ENCODE results near the gene DNAJA3. TPM values are rescaled to one million over a fixed set of nuclear protein-coding genes. Genes with fewer than 3 reads are reported as not detected.

The DNAJA3 gene
- total RNA-seq, 2 experiments from 2014 or later, result 74.6 to 75.0 TPM

DNA sequence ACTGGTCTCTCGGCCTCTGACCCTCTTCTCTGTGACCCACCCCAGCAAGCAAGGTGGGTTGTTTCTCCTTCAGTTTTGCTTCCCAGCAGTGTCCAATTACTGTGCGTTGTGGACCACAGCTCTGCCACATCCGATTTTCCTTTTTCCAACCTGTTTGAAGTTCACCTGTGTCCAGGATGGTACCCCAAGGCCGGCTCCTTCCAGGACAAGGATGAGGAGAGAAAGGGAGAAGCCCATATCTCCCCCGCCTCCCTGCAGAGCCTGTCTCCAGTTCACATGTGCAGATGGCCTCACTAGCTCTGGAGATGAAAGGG, 35.2 kb downstream of the DNAJA3 start:
- intact Hi-C loops (cut with micrococcal nuclease), result no loop called here
- Mint-ChIP-seq H3K27me3 (no peaks in the 10 kb centered on the region), H3K9me3 (no peaks in the 10 kb centered on the region), H3K4me3 (no peak overlapping the region), H3K4me1 (ENCODE audit: low read depth) (peaks cover 12% of the 10 kb centered on the region), H3K36me3 (peaks cover 23% of the 10 kb centered on the region), H3K27ac (no peak overlapping the region)
- DNase-seq, result no peak
- POLR2A ChIA-PET, result interaction anchor here (0.5 to 1.4 kb wide), 4 partner anchors 11 to 345 kb away, joined by 3 to 5 read pairs (median 4); no protein-coding TSS in a partner anchor
- CTCF ChIA-PET, result no interaction called here

DNA sequence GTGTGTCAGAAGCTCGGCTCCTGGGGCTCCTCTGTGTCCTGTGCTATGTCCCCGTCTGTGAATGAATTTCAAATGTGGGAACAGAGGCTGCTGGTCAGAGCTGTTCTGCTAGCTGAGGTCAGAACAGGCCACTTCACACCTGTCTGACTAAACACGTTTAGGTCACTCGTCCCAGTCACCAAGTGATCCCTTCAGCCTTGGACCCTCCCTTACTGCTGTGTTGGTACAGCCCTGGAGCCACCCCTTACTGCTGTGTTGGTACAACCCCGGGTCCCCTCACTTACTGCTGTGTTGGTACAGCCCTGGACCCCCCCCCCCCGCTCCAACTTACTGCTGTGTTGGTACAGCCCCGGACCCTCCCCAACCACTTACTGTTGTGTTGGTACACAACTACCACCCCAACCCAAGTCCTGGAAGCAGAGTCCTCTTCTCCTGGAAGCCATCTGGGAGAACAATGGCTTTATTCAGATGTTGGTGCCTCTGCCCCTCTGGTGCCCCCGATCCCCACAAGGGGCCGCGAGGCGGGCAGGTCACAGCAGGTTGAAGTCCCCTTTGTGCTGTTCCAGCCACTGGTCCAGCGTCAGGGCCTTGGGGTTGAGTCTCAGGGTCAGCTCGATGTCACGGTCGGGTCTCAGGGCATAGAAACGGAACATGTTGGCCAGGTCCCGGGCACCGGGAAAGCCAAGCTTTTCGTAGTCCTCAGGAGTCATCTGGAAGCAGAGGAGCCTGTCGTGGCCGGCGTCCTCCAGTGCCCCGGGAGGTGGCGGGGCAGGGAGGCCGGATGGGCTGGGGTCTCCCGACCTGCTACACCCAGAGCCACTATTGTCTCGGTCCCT, 35.8 kb downstream of the DNAJA3 start:
- intact Hi-C loops (cut with micrococcal nuclease), result no loop called here

DNA sequence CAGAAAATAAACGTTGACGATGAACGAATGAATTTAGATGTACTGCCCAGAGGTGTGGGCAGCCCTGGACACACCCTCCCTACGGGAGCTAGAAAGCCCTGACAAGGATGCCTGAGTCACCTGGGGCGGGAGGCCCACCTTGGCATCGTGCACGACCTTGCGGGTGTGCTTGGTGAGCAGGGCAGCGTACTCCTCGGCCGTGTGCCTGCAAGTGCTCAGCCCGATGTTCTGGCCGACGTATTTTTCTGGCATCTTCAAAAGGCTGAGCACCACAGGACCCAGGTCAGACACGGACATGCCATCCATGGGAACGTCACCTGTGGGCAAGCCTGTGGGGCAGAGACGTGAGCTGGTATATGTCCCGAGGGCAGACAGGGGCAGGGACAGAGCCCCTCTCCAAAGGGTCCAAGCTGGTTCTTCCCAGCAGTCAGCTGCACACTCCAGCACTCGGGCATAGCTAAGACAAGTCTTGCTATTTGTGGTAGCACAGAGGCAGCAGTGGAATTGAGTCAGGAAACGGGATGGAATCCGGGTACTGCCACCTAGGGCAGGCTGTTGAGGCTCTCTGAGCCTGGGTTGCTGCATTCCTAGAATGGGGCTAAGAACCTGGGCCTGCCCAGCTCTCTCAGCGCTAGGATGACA, 38.0 kb downstream of the DNAJA3 start:
- H3K36me3 Mint-ChIP-seq, result peaks cover 33% of the 10 kb centered on the region
- intact Hi-C loops (cut with micrococcal nuclease), result no loop called here
- no peak overlapping the region for H3K4me3 Mint-ChIP-seq
- peaks cover 23% of the 10 kb centered on the region for H3K4me1 Mint-ChIP-seq (ENCODE audit: low read depth)
- H3K27me3 Mint-ChIP-seq, result no peaks in the 10 kb centered on the region
- no peak overlapping the region for H3K27ac Mint-ChIP-seq
- ChIA-PET CTCF (no interaction called here), POLR2A (no interaction called here)
- H3K9me3 Mint-ChIP-seq, result no peaks in the 10 kb centered on the region
- DNase-seq, result no peak

More for the DNA sequence above, 35.8 kb downstream of the DNAJA3 start:
- H3K36me3 Mint-ChIP-seq, result peaks cover 29% of the 10 kb centered on the region
- H3K4me1 Mint-ChIP-seq (ENCODE audit: low read depth), result peaks cover 17% of the 10 kb centered on the region
- peak overlapping the region; percentile 18 for H3K27ac Mint-ChIP-seq
- POLR2A ChIA-PET, result interaction anchor here (0.5 to 1.4 kb wide), 4 partner anchors 11 to 345 kb away, joined by 3 to 5 read pairs (median 4); no protein-coding TSS in a partner anchor
- H3K9me3 Mint-ChIP-seq, result no peaks in the 10 kb centered on the region
- no peak for DNase-seq
- H3K4me3 Mint-ChIP-seq, result no peak overlapping the region
- CTCF ChIA-PET, result no interaction called here
- H3K27me3 Mint-ChIP-seq, result no peaks in the 10 kb centered on the region

DNA sequence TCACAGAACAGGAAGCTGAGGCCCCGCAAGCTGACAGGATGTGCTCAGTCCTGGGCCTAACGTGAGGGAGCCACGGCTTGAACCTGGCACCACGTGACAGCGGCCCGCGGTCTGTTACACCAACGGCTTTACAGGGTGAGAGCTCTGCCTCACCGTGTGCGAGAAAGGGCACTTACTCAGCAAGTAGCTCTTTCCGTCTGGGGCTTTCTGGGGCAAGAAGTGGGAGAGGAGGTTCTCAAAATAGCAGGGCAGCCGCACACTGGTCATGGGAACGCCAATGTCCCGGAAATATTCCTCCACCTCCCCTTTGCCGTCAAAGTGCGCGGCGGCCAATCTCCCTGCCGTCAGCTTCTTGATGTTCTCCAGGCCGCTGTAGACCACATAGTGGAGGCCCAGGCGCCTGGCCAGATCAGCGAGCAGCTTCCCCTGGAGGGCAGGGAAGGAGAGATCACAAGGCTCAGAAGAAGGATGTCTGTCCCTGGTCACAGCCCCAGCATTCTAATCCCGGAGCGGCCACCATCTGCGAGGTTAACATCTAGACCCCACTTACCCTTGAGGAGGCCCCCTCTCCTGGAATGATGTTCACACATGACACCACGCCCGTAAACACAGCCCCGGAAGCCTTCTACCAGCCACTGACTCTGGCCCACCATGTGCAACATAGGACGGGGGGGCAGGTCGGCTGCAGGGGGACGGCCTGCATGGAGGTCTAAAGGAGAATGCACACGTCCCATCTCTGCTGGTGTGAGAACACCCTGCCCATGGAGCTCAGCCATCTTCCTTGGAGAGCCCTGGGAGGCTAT, 40.5 kb downstream of the DNAJA3 start:
- intact Hi-C loops (cut with micrococcal nuclease), result no loop called here
- POLR2A ChIA-PET, result interaction anchor here (0.8 to 1.8 kb wide), 4 partner anchors 9 to 50 kb away, joined by 3 to 16 read pairs (median 4); partner anchors contain the start of genes CORO7, HMOX2 and NMRAL1
- Mint-ChIP-seq H3K36me3 (peaks cover 22% of the 10 kb centered on the region), H3K4me1 (ENCODE audit: low read depth) (peaks cover 19% of the 10 kb centered on the region), H3K27ac (peak overlapping the region; percentile 96), H3K4me3 (peak overlapping the region; percentile 23), H3K9me3 (no peaks in the 10 kb centered on the region), H3K27me3 (no peaks in the 10 kb centered on the region)
- CTCF ChIA-PET, result interaction anchor here (0.6 to 1.6 kb wide), 2 partner anchors 10 to 131 kb away, joined by 3 to 6 read pairs; partner anchors contain the start of gene HMOX2
- peak; percentile 86 for DNase-seq

DNA sequence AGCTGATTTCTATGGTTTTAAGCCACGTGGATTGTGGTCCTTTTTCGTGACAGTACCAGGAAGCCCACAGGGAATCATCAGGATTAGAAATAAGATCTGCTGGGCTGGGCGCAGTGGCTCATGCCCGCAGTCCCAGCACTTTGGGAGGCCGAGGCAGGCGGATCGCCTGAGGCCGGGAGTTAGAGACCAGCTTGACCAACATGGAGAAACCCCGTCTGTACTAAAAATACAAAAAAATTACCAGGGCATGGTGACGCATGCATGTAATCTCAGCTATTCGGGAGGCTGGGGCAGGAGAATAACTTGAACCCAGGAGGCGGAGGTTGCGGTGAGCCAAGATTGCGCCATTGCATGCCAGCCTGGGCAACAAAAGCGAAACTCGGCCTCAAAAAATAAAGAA, 42.2 kb downstream of the DNAJA3 start:
- no peak overlapping the region for H3K27ac Mint-ChIP-seq

DNA sequence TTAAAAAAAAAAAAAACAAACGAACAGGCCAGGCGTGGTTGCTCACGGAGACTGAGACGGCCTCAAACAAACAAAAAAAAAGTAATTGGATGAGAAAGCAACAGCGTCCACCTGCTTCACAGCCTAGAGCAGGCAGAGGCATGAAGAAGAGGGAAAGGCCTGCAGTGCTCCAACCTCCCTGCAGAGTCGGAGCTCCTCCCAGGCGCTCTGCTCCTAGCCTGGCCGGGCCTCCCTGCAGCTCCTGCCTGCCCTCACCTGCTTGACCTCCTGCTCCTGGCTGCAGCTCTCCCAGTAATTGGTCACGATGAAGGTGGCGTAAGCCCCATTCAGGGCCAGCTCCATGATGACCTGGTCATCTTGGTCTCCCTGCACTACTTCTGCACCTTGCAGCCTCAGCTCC, 43.3 kb downstream of the DNAJA3 start:
- H3K4me3 Mint-ChIP-seq, result no peak overlapping the region
- CTCF ChIA-PET, result no interaction called here

More for the DNA sequence above, 42.2 kb downstream of the DNAJA3 start:
- intact Hi-C loops (cut with micrococcal nuclease), result no loop called here
- H3K36me3 Mint-ChIP-seq, result peaks cover 23% of the 10 kb centered on the region
- no peak overlapping the region for H3K4me3 Mint-ChIP-seq
- no peak for DNase-seq
- ChIA-PET CTCF (no interaction called here), POLR2A (no interaction called here)
- H3K9me3 Mint-ChIP-seq, result no peaks in the 10 kb centered on the region
- peaks cover 27% of the 10 kb centered on the region for H3K4me1 Mint-ChIP-seq (ENCODE audit: low read depth)
- H3K27me3 Mint-ChIP-seq, result no peaks in the 10 kb centered on the region

DNA sequence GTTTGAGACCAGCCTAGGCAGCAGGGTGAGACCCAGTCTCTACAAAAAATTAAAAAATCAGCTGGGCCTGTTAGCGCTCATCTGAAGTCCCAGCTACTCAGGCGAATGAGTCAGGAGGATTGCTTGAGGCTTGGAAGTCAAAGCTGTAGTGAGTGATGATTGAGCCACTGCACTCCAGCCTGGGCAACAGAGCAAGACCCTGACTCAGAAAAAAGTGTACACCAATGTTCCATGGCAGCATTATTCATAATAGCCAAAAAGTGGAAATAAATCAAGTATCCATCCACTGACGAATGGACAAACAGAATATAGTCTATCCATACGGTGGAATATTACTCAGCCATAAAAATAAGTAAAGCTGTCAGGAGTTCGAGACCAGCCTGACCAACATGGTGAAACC, 46.2 kb downstream of the DNAJA3 start:
- no peak overlapping the region for H3K27ac Mint-ChIP-seq

More for the DNA sequence above, 43.3 kb downstream of the DNAJA3 start:
- POLR2A ChIA-PET, result interaction anchor here (0.6 kb wide), 1 partner anchor 17 kb away, joined by 5 read pairs; no protein-coding TSS in a partner anchor
- Mint-ChIP-seq H3K36me3 (peaks cover 23% of the 10 kb centered on the region), H3K27ac (no peak overlapping the region), H3K9me3 (no peaks in the 10 kb centered on the region), H3K4me1 (ENCODE audit: low read depth) (peaks cover 32% of the 10 kb centered on the region), H3K27me3 (no peaks in the 10 kb centered on the region)
- no peak for DNase-seq
- intact Hi-C loops (cut with micrococcal nuclease), result no loop called here

DNA sequence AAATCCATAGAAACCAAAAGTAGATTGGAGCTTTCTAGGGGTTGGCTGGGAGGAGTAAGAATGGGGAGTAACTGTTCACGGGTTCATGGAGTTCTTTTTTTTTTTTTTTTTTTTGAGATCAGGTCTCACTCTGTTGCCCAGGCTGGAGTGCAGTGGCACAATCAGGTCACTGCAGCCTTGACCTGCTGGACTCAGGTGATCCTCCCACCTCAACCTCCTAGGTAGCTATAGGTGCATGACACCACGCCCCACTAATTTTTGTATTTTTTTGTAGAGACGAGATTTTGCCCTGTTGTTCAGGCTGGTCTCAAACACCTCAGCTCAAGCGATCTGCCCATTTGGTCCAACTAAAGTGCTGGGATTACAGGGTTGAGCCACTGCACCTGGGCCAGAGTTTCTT, 47.2 kb downstream of the DNAJA3 start:
- H3K4me1 Mint-ChIP-seq (ENCODE audit: low read depth), result peaks cover 30% of the 10 kb centered on the region
- H3K36me3 Mint-ChIP-seq, result peaks cover 4% of the 10 kb centered on the region
- no peaks in the 10 kb centered on the region for H3K27me3 Mint-ChIP-seq
- ChIA-PET POLR2A (interaction anchor here (1.2 to 2.0 kb wide), 2 partner anchors 11 to 12 kb away, joined by 4 read pairs; no protein-coding TSS in a partner anchor), CTCF (interaction anchor here (0.6 to 1.0 kb wide), 3 partner anchors 70 to 189 kb away, joined by 3 read pairs; no protein-coding TSS in a partner anchor)
- peak overlapping the region; percentile 46 for H3K27ac Mint-ChIP-seq
- H3K9me3 Mint-ChIP-seq, result no peaks in the 10 kb centered on the region
- intact Hi-C loops (cut with micrococcal nuclease), result loop anchor here (10.0 kb wide), 1 partner anchor 198 kb away; the partner anchor contains the start of gene TFAP4
- DNase-seq, result no peak
- H3K4me3 Mint-ChIP-seq, result no peak overlapping the region

More for the DNA sequence above, 46.2 kb downstream of the DNAJA3 start:
- Mint-ChIP-seq H3K4me1 (ENCODE audit: low read depth) (peaks cover 27% of the 10 kb centered on the region), H3K36me3 (peaks cover 8% of the 10 kb centered on the region), H3K27me3 (no peaks in the 10 kb centered on the region), H3K9me3 (no peaks in the 10 kb centered on the region), H3K4me3 (no peak overlapping the region)
- intact Hi-C loops (cut with micrococcal nuclease), result loop anchor here (10.0 kb wide), 1 partner anchor 197 kb away; the partner anchor contains the start of gene TFAP4
- DNase-seq, result no peak
- POLR2A ChIA-PET, result interaction anchor here (1.2 to 2.0 kb wide), 2 partner anchors 10 to 11 kb away, joined by 4 read pairs; no protein-coding TSS in a partner anchor
- CTCF ChIA-PET, result interaction anchor here (0.6 to 1.5 kb wide), 4 partner anchors 76 to 484 kb away, joined by 3 read pairs; no protein-coding TSS in a partner anchor

DNA sequence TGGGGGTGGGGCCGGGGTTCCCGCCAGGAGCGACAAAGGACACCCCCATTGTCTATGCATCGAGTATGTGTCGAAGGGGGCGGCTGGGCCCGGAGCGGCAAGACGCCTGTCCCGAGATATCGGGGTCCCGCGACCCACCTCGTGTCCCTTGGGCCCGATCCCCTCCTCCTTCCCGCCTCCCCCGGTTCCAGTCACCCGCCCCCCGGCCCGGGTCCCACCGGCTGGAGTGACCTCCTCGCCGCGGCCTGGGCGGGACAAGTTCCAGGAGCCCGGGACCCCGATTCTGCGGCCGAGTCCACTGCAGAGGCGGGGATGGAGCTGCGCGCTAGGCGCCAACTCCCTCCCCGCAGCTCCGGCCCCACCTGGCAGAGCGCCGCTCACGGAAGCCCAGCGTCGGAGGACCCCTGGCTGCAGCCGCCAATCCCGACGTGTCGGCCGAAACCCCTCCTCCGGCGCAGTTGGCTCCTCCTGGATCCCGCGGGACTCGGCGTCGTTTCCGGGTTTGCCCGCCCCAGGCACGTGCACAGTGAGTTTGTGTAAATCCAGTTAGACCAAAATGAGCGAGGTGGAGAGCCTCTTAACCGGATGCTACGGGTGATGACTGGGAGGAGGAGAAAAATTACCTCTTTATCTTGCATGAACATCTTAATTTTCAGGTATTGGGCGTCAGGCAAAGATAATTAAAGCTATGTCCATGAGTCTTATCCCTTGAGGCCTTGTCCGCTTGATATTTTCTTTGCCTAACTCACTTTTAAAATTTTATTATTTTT, 48.7 kb downstream of the DNAJA3 start, which contains the start of gene NMRAL1:
Gene NMRAL1 (minus strand): TSS at position 434 of the 770 bp plus-strand sequence. CDS start 493 bp downstream, outside the sequence.
- Mint-ChIP-seq H3K9me3 (no peaks in the 10 kb centered on the region), H3K4me1 (ENCODE audit: low read depth) (peaks cover 39% of the 10 kb centered on the region), H3K36me3 (peaks cover 4% of the 10 kb centered on the region), H3K27ac (peak within 1 kb of the TSS; percentile 89), H3K27me3 (no peaks in the 10 kb centered on the region), H3K4me3 (peak within 1 kb of the TSS; percentile 89)
- CTCF ChIA-PET, result interaction anchor here (2.6 to 4.6 kb wide), 2 partner anchors 31 to 150 kb away, joined by 10 to 43 read pairs; partner anchors contain the start of gene MGRN1
- DNase-seq, result peak; percentile 96
- POLR2A ChIA-PET, result interaction anchor here (0.8 to 2.9 kb wide), 5 partner anchors 8 to 203 kb away, joined by 3 to 16 read pairs (median 4); no protein-coding TSS in a partner anchor
- intact Hi-C loops (cut with micrococcal nuclease), result loop anchor here (10.0 kb wide), 1 partner anchor 200 kb away; the partner anchor contains the start of gene TFAP4

DNA sequence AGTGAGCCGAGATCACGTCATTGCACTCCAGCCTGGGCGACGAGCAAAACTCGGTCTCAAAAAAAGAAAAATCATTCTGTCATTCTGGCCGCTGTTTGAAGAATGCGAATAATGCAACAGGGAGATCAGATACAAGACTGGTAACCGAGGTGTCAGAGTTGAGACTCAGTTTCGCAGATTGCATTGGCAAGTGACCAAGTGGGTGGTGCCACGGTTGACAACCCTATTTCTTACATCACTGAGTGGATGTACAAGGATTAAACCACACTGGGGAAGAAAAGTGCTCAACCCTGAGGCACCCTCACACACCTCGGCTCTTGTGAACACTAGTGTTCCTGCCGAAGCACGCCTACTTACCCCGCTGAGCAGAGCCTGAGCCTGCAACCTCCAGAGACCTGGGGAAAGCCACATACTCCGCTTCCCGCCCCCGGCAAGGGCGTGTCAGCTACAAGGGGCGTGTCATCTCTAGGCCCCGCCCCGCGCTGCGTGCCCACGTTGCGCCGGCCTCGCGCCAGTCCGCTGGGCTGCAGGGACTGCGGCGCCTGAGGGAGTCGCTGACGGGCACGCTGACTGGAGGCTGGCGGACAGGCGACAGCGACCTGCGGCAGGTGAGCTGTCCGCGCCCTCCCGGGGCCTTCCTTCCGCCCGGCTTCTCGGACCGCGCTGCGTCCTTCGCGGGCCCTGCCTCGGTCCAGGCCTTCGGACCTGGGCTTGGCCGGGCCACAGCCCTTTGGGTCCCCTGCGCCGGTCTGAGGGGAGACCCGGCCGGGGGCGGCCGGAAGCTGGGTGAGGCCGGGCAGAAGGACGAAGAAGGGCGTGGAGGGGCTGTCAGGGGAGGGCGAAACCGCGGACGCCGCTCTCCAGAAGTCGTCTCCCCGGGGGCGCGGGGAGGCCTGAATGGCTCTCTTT, 50.5 kb downstream of the DNAJA3 start, which contains the start of gene HMOX2:
Gene HMOX2 (plus strand): TSS at position 519 of the 909 bp plus-strand sequence. CDS start 29,127 bp downstream, outside the sequence.
- Mint-ChIP-seq H3K9me3 (no peaks in the 10 kb centered on the region), H3K36me3 (peaks cover 4% of the 10 kb centered on the region), H3K4me1 (ENCODE audit: low read depth) (peaks cover 38% of the 10 kb centered on the region), H3K4me3 (peak within 1 kb of the TSS; percentile 89), H3K27ac (peak within 1 kb of the TSS; percentile 87), H3K27me3 (no peaks in the 10 kb centered on the region)
- intact Hi-C loops (cut with micrococcal nuclease), result loop anchor here (1.0 to 10.0 kb wide), 6 partner anchors 29 to 201 kb away; partner anchors contain the start of genes CDIP1, DNAJA3 and TFAP4
- DNase-seq, result peak; percentile 97
- ChIA-PET CTCF (interaction anchor here (0.7 to 4.6 kb wide), 10 partner anchors 10 to 480 kb away, joined by 3 to 43 read pairs (median 4); partner anchors contain the start of gene MGRN1), POLR2A (interaction anchor here (0.6 to 3.8 kb wide), 14 partner anchors 10 to 258 kb away, joined by 3 to 16 read pairs (median 4); partner anchors contain the start of genes ANKS3, CORO7 and DNAAF8)
